ENCODE data around the gene HELZ. TPM values are rescaled to one million over a fixed set of nuclear protein-coding genes. Genes with fewer than 3 reads are reported as not detected.
A peak's percentile ranks its signal among the peaks of the same experiment; 100 is the strongest.

Gene HELZ
- total RNA-seq, 1 experiment from 2014 or later = 49.8 TPM

- H2BK15ac ChIP-seq (ENCODE audit: low read depth, low read length) = no peak overlapping the region
- H2BK5ac ChIP-seq (ENCODE audit: insufficient read length, low read length) = no peak overlapping the region
- peaks cover 19 to 44% (median 38%) of the 10 kb centered on the region in 3 experiments for H3K36me3 Mint-ChIP-seq (ENCODE audit: insufficient read depth in 1 of 3, low read depth in 3 of 3)
- H2BK120ac ChIP-seq (ENCODE audit: low read depth, low read length, poor library complexity, severe bottlenecking) = no peak overlapping the region
- H3K4me1 ChIP-seq (ENCODE audit: insufficient read depth, low read length) = peaks cover 3% of the 10 kb centered on the region; the same call in 1 of the 2 replicates
- TF ChIP-seq CTCF (conservative IDR thresholded peaks at IDR 0.05) = no peak
- no peak overlapping the region for H2AK5ac ChIP-seq (ENCODE audit: insufficient read length, low read length)
- no peak for DNase-seq
- H4K91ac ChIP-seq (ENCODE audit: insufficient read length, low read depth, low read length) = no peak overlapping the region
- H3K79me2 ChIP-seq (ENCODE audit: insufficient read depth, low read length) = no peaks in the 10 kb centered on the region
- no peak overlapping the region for H3T11ph ChIP-seq (ENCODE audit: low read length)
- no peak overlapping the region for H3K56ac ChIP-seq (ENCODE audit: insufficient read length, low read depth, low read length)
- no peak overlapping the region for H4K5ac ChIP-seq (ENCODE audit: insufficient read length, low read depth, low read length)
- no peak overlapping the region for H3K23ac ChIP-seq (ENCODE audit: insufficient read length, low read depth, low read length)
- peak overlapping the region; percentile 72 to 97 (median 94); a peak in 6 of 7 replicates for H3K27ac Mint-ChIP-seq
- H3K9me3 Mint-ChIP-seq = peaks cover 0 to 2% of the 10 kb centered on the region in 2 experiments; a peak in 1 of 5 replicates
- no peak overlapping the region; a peak in 1 of 5 replicates for H3K4me3 Mint-ChIP-seq
- no peak overlapping the region for H2AFZ ChIP-seq (ENCODE audit: low read length)
- H4K20me1 ChIP-seq (ENCODE audit: control insufficient read depth, insufficient read depth, insufficient read length) = no peaks in the 10 kb centered on the region
- no peak overlapping the region for H2BK20ac ChIP-seq (ENCODE audit: low read depth, low read length, poor library complexity, severe bottlenecking)
- no CpG with 5 or more reads among the region's 4 CpGs for WGBS (ENCODE audit: extremely low coverage, insufficient read length, low lambda C conversion rate)
- H3K9me3 ChIP-seq (ENCODE audit: control insufficient read depth, low read depth, low read length) = no peaks in the 10 kb centered on the region
- no peak overlapping the region for H3K18ac ChIP-seq (ENCODE audit: insufficient read length, low read depth, low read length)
- no peak overlapping the region for H3K14ac ChIP-seq (ENCODE audit: insufficient read depth, low read length)
- peaks cover 16 to 28% of the 10 kb centered on the region in 2 experiments for H3K4me1 Mint-ChIP-seq
- H3K4me2 ChIP-seq (ENCODE audit: insufficient read depth, insufficient read length, low read length) = no peak overlapping the region
- H4K8ac ChIP-seq (replicated peaks; ENCODE audit: insufficient read length, low read depth, low read length) = no peak overlapping the region
- no peaks in the 10 kb centered on the region for H3K23me2 ChIP-seq (ENCODE audit: insufficient read length, low read depth, low read length, poor library complexity, severe bottlenecking)
- no peak overlapping the region for H3K4ac ChIP-seq (ENCODE audit: low read depth, low read length)
- no peak overlapping the region for H3K9ac ChIP-seq (ENCODE audit: extremely low read depth, insufficient read length, low read length)
- H3K79me1 ChIP-seq (ENCODE audit: insufficient read depth, low read depth, low read length, poor library complexity, severe bottlenecking) = no peaks in the 10 kb centered on the region
- H3K27ac ChIP-seq (ENCODE audit: insufficient read length, low read depth, low read length) = no peak overlapping the region
- H3K27me3 Mint-ChIP-seq (ENCODE audit: low read depth) = no peaks in the 10 kb centered on the region
- no peak overlapping the region for H2BK12ac ChIP-seq (ENCODE audit: insufficient read length, low read depth, low read length)
- no peaks in the 10 kb centered on the region for H3K27me3 ChIP-seq (ENCODE audit: insufficient read depth, low read length)
Measured at GRCh38 chr17:67145183-67145805, 99.7 kb downstream of the HELZ start.

Measured in H9 (cell line).